GM18511 (cell line): ENCODE results near the gene EPHB6.

Experiments used
- ATAC-seq: cut with Tn5 transposase; IDR thresholded peaks from one replicate; pipeline ENCODE4 v1.9.1; 2021; ENCODE audit warnings: mild to moderate bottlenecking, moderate library complexity; ENCODE audit not compliant: unreplicated experiment

EPHB6 gene

DNA sequence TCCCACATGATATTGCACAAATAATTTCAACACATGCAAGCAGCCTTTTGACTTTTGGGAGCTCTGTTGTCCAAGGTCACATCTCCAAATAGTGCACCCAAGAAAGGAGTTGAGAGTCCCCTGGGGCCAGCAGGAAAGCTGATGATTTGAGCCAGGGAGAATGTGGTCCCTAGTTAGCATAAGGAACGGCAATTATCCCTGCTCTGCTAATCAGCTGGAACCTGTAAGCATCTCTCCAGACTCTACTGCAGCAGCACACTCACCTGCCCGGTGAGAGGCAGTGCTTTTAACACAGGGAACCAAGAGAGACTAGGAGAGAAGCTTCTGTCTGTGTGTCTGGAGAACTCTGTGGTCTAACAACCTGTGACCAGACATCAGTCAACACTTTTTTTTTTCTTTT lies 61.6 kb downstream of the EPHB6 start:
- ATAC-seq, result no peak

DNA sequence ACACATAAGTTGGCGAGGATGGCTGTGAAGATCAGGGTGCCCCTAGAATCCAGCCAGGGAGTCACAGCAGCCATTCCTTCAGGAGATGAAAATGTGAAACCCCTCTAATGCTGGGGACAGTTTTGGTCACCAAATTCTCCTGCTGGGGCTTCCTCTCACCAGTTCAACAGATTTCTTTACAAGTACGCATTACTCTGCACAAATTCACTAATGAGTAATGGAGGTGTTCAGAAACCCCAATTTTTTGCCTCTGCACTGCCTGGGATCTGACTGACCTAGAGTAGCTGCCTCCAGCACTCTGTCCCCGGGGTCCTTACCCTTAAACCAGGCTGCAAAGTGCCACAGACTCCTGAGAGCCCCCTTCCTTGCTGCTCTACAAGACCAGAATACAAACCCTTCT lies 62.6 kb downstream of the EPHB6 start:
- ATAC-seq, result no peak

DNA sequence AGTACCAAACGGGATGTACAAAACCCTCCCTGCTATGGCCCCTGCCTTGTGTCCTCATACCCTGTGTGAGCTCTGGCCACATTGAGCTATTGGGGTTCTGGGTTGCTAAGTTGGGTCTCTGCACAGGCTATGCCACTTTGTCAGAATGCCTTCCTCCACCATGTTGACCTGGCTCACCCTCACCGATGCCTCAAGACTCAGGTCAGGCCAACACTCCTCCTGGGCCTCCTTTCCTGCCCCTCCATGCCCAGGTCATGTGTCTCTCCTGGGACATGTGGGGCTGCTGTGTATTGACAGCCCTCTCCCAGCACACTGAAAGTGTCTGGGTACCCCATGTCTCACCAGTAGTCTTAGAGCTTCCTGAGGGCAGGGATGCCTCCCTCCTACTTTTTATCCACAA lies 64.0 kb downstream of the EPHB6 start:
- no peak for ATAC-seq

DNA sequence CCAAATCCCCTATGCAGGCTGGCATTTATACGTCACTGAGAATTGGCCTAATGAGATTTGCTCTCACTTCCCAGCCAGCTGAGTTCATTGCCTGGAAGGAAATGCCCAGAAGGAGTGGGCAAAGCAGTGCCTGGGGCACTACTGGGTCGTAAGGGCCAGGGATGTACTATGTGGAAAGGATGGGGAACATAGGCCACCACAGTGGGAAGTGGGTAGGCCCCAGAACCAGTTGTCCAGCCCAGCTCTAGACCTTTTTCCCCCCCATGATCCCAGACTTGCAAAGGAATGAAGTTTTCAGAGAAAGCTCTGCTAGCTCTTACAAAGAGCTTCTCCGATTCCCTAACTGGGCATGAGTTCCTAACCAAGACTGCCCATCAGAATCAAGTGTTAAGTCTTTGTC lies 64.8 kb downstream of the EPHB6 start:
- no peak for ATAC-seq
